H9 (cell line): Measurements from ENCODE around the gene NAV1. TPM values are rescaled to one million over a fixed set of nuclear protein-coding genes. Genes with fewer than 3 reads are reported as not detected.

Experiments
- DNase-seq: peaks from one replicate; pipeline ENCODE4 v3.0.0-alpha.2; 2017
- H2AFZ ChIP-seq: one replicate; pipeline ENCODE4 v1.6.1; 2013; ENCODE audit warnings: mild to moderate bottlenecking, low read length, control low read depth, moderate library complexity
- H2AK5ac ChIP-seq: 2 replicates; pipeline ENCODE4 v1.6.1; 2013; ENCODE audit warnings: low read length, control low read depth, mixed read lengths; ENCODE audit not compliant: insufficient read length
- H2BK120ac ChIP-seq: one replicate; pipeline ENCODE4 v1.6.1; 2013; ENCODE audit warnings: low read depth, mild to moderate bottlenecking, low read length, control low read depth, inconsistent platforms; ENCODE audit not compliant: poor library complexity, severe bottlenecking
- H2BK12ac ChIP-seq: 2 replicates; pipeline ENCODE4 v1.6.1; 2013; ENCODE audit warnings: low read length, control low read depth, mixed read lengths, low read depth; ENCODE audit not compliant: insufficient read length
- H2BK15ac ChIP-seq: 2 replicates; pipeline ENCODE4 v1.6.1; 2013; ENCODE audit warnings: low read depth, low read length, control low read depth
- H2BK20ac ChIP-seq: one replicate; pipeline ENCODE4 v1.6.1; 2013; ENCODE audit warnings: low read depth, mild to moderate bottlenecking, low read length, control low read depth, inconsistent platforms; ENCODE audit not compliant: poor library complexity, severe bottlenecking
- H2BK5ac ChIP-seq: 2 replicates; pipeline ENCODE4 v1.6.1; 2013; ENCODE audit warnings: low read length, control low read depth, mixed read lengths; ENCODE audit not compliant: insufficient read length
- H3K14ac ChIP-seq: 2 replicates; pipeline ENCODE4 v1.6.1; 2013; ENCODE audit warnings: low read length, control low read depth; ENCODE audit not compliant: insufficient read depth
- H3K18ac ChIP-seq: 2 replicates; pipeline ENCODE4 v1.6.1; 2013; ENCODE audit warnings: low read depth, mild to moderate bottlenecking, mixed read lengths, low read length, control low read depth; ENCODE audit not compliant: insufficient read length
- H3K23ac ChIP-seq: 2 replicates; pipeline ENCODE4 v1.6.1; 2013; ENCODE audit warnings: low read length, control low read depth, mixed read lengths, low read depth; ENCODE audit not compliant: insufficient read length
- H3K23me2 ChIP-seq: 2 replicates; pipeline ENCODE4 v1.6.1; 2013; ENCODE audit warnings: low read depth, mild to moderate bottlenecking, mixed read lengths, low read length, control low read depth; ENCODE audit not compliant: insufficient read length, poor library complexity, severe bottlenecking
- H3K27ac ChIP-seq: 2 replicates; pipeline ENCODE4 v1.5.1; 2013; ENCODE audit warnings: low read length, control low read depth, mixed read lengths, low read depth; ENCODE audit not compliant: insufficient read length
- H3K27me3 ChIP-seq: 2 replicates; pipeline ENCODE4 v1.6.1; 2013; ENCODE audit warnings: low read length, control low read depth, inconsistent platforms; ENCODE audit not compliant: insufficient read depth
- H3K4ac ChIP-seq: 2 replicates; pipeline ENCODE4 v1.6.1; 2013; ENCODE audit warnings: low read depth, mild to moderate bottlenecking, control low read depth, inconsistent platforms, low read length, moderate library complexity
- H3K4me1 ChIP-seq: 2 replicates; pipeline ENCODE4 v1.6.1; 2013; ENCODE audit warnings: low read length, control low read depth, inconsistent platforms; ENCODE audit not compliant: insufficient read depth
- H3K4me2 ChIP-seq: 2 replicates; pipeline ENCODE4 v1.6.1; 2013; ENCODE audit warnings: low read length, control low read depth, mixed read lengths; ENCODE audit not compliant: insufficient read length, insufficient read depth
- H3K56ac ChIP-seq: 2 replicates; pipeline ENCODE4 v1.6.1; 2013; ENCODE audit warnings: low read depth, mild to moderate bottlenecking, mixed read lengths, low read length, control low read depth; ENCODE audit not compliant: insufficient read length
- H3K79me1 ChIP-seq: 2 replicates; pipeline ENCODE4 v1.6.1; 2013; ENCODE audit warnings: low read depth, mild to moderate bottlenecking, moderate library complexity, low read length, control low read depth, inconsistent platforms; ENCODE audit not compliant: insufficient read depth, poor library complexity, severe bottlenecking
- H3K79me2 ChIP-seq: 2 replicates; pipeline ENCODE4 v1.6.1; 2013; ENCODE audit warnings: low read length, control low read depth, inconsistent platforms; ENCODE audit not compliant: insufficient read depth
- H3K9ac ChIP-seq: 2 replicates; pipeline ENCODE4 v1.6.1; 2013; ENCODE audit warnings: low read length, control low read depth, mixed read lengths; ENCODE audit not compliant: insufficient read length; ENCODE audit errors: extremely low read depth
- H3K9me3 ChIP-seq: one replicate; pipeline ENCODE4 v1.6.1; 2013; ENCODE audit warnings: low read depth, low read length, inconsistent platforms; ENCODE audit not compliant: control insufficient read depth
- H3T11ph ChIP-seq: one replicate; pipeline ENCODE4 v1.6.1; 2013; ENCODE audit warnings: mild to moderate bottlenecking, low read length, control low read depth, inconsistent platforms
- H4K20me1 ChIP-seq: one replicate; pipeline ENCODE4 v1.6.1; 2013; ENCODE audit not compliant: control insufficient read depth, insufficient read length, insufficient read depth
- H4K5ac ChIP-seq: 2 replicates; pipeline ENCODE4 v1.6.1; 2013; ENCODE audit warnings: low read depth, mild to moderate bottlenecking, mixed read lengths, low read length, control low read depth; ENCODE audit not compliant: insufficient read length
- H4K8ac ChIP-seq: replicated peaks from 2 replicates; pipeline ENCODE4 v1.6.1; 2013; ENCODE audit warnings: low read length, control low read depth, mixed read lengths, low read depth; ENCODE audit not compliant: insufficient read length
- H4K91ac ChIP-seq: 2 replicates; pipeline ENCODE4 v1.6.1; 2013; ENCODE audit warnings: low read depth, mild to moderate bottlenecking, moderate library complexity, mixed read lengths, low read length, control low read depth; ENCODE audit not compliant: insufficient read length
- H3K27ac Mint-ChIP-seq, 3 experiments: 2 replicates in 2 of 3; 3 replicates in 1 of 3; pipeline ENCODE4 v1.8.0; 2020 to 2021; ENCODE audit warnings: mixed read lengths in 3 of 3, mild to moderate bottlenecking in 1 of 3, moderate library complexity in 1 of 3
- H3K27me3 Mint-ChIP-seq: 2 replicates; pipeline ENCODE4 v1.8.0; 2021; ENCODE audit warnings: low read depth, mild to moderate bottlenecking, moderate library complexity, mixed read lengths
- H3K36me3 Mint-ChIP-seq, 3 experiments: 2 replicates in 2 of 3; 3 replicates in 1 of 3; pipeline ENCODE4 v1.8.0; 2020 to 2021; ENCODE audit warnings: low read depth in 3 of 3, mixed read lengths in 3 of 3; ENCODE audit not compliant: insufficient read depth in 1 of 3
- H3K4me1 Mint-ChIP-seq, 2 experiments: 2 replicates each; pipeline ENCODE4 v1.8.0; 2020; ENCODE audit warnings: mixed read lengths in 2 of 2
- H3K4me3 Mint-ChIP-seq, 2 experiments: 2 replicates in 1 of 2; 3 replicates in 1 of 2; pipeline ENCODE4 v1.8.0; 2020 to 2021; ENCODE audit warnings: mild to moderate bottlenecking in 2 of 2, mixed read lengths in 2 of 2, moderate library complexity in 1 of 2
- H3K9me3 Mint-ChIP-seq, 2 experiments: 2 replicates in 1 of 2; 3 replicates in 1 of 2; pipeline ENCODE4 v1.8.0; 2020; ENCODE audit warnings: mild to moderate bottlenecking in 2 of 2, mixed read lengths in 2 of 2, moderate library complexity in 1 of 2
- WGBS: extraction: QIAGEN DNeasy Blood & Tissue Kit; methylation state at CpG from one replicate; pipeline ENCODE4 v1.1.7; 2013; ENCODE audit warnings: missing lambda C conversion rate, low lambda C conversion rate, mixed read lengths; ENCODE audit not compliant: insufficient read length; ENCODE audit errors: extremely low coverage; 5-methylcytosine and 5-hydroxymethylcytosine counted together
- total RNA-seq: library from RNA; stranded (reverse); gene quantifications from 2 replicates; pipeline ENCODE4 v1.2.1, GENCODE V29; 2021
- TF ChIP-seq, protein P1 (sequence below): fragments of 200-600 bp; sonication (generic); conservative IDR thresholded peaks from 3 replicates; pipeline ENCODE4 v1.8.0; 2021; ENCODE audit warnings: antibody characterized with exemption, mild to moderate bottlenecking

Gene NAV1
- total RNA-seq, 1 experiment from 2014 or later = 20.5 TPM

DNA sequence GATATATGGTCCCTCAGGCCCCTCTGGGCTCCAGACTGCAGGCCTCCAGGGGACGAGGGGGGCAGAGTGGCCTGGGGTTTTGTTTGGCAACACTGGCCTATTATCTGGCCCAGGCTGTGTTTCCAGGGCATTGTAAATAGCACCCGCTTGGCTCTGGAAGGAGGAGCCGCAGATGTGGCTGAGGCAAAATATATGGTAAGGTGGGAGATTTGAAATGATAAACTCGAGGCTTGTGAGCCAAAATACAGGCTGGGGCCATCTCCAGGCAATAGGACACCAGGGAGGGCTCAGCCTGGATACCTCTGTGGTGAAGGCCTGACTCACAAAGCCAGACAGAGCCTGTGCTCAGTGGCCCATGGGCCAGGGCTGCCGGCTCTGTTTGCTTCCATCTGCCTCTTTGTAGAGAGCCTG lies 14.0 kb downstream of the NAV1 start:
- Histone ChIP-seq H3K4me2 (no peak overlapping the region), H3K4me1 (0 out of 2 replicates have a peak, but pooled peaks cover 3% of the 10 kb centered on the region), H3K9me3 (no peaks in the 10 kb centered on the region), H3T11ph (no peak overlapping the region), H3K27me3 (no peaks in the 10 kb centered on the region), H4K5ac (no peak overlapping the region), H4K8ac (no peak overlapping the region), H3K18ac (no peak overlapping the region), H4K20me1 (no peaks in the 10 kb centered on the region), H3K79me1 (no peaks in the 10 kb centered on the region), H3K14ac (no peak overlapping the region), H3K27ac (no peak overlapping the region), H2AK5ac (no peak overlapping the region), H3K23ac (no peak overlapping the region), H2BK5ac (no peak overlapping the region), H3K79me2 (no peaks in the 10 kb centered on the region), H2BK15ac (no peak overlapping the region), H3K23me2 (no peaks in the 10 kb centered on the region), H3K4ac (no peak overlapping the region), H2AFZ (no peak overlapping the region), H3K9ac (no peak overlapping the region), H4K91ac (no peak overlapping the region), H2BK120ac (no peak overlapping the region), H2BK12ac (no peak overlapping the region), H3K56ac (no peak overlapping the region), H2BK20ac (no peak overlapping the region)
- TF ChIP-seq, protein P1, sequence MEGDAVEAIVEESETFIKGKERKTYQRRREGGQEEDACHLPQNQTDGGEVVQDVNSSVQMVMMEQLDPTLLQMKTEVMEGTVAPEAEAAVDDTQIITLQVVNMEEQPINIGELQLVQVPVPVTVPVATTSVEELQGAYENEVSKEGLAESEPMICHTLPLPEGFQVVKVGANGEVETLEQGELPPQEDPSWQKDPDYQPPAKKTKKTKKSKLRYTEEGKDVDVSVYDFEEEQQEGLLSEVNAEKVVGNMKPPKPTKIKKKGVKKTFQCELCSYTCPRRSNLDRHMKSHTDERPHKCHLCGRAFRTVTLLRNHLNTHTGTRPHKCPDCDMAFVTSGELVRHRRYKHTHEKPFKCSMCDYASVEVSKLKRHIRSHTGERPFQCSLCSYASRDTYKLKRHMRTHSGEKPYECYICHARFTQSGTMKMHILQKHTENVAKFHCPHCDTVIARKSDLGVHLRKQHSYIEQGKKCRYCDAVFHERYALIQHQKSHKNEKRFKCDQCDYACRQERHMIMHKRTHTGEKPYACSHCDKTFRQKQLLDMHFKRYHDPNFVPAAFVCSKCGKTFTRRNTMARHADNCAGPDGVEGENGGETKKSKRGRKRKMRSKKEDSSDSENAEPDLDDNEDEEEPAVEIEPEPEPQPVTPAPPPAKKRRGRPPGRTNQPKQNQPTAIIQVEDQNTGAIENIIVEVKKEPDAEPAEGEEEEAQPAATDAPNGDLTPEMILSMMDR = no peak
- no peak for DNase-seq
- peaks cover 6 to 9% of the 10 kb centered on the region in 2 experiments for H3K4me1 Mint-ChIP-seq
- no peaks in the 10 kb centered on the region for H3K36me3 Mint-ChIP-seq
- H3K9me3 Mint-ChIP-seq = no peaks in the 10 kb centered on the region
- no peak overlapping the region for H3K4me3 Mint-ChIP-seq
- H3K27ac Mint-ChIP-seq = no peak overlapping the region
- H3K27me3 Mint-ChIP-seq = peaks cover 8% of the 10 kb centered on the region; the same call in 1 of the 2 replicates
- WGBS = no CpG with 5 or more reads among the region's 5 CpGs
